ENCODE data around the gene ALK.

ALK gene

GRCh38 chr2:29196792-29197788 is 724.3 kb downstream of the ALK start:
- no peak overlapping the region for H3K4me3 ChIP-seq (ENCODE audit: low read length)
- H3K27me3 ChIP-seq (replicated peaks; ENCODE audit: insufficient read depth, low read length) = no peaks in the 10 kb centered on the region
- H3K27ac ChIP-seq (ENCODE audit: low read length) = no peak overlapping the region
- no peaks in the 10 kb centered on the region for H3K9me3 ChIP-seq (replicated peaks; ENCODE audit: insufficient read depth, low read length)
- no peaks in the 10 kb centered on the region for H3K4me1 ChIP-seq (ENCODE audit: low read length)
- TF ChIP-seq EZH2 (optimal IDR thresholded peaks at IDR 0.05; ENCODE audit: low read depth, low read length) (no peak), CTCF (IDR thresholded peaks at IDR 0.05; ENCODE audit: low read length) (peak; percentile 90), EZH2phosphoT487 (IDR thresholded peaks at IDR 0.05; ENCODE audit: low read length) (no peak)
- H3F3A ChIP-seq (ENCODE audit: insufficient read depth, low read length) = no peaks in the 10 kb centered on the region
- H4K20me1 ChIP-seq (ENCODE audit: insufficient read depth, low read length) = no peaks in the 10 kb centered on the region
- H3K79me2 ChIP-seq (ENCODE audit: low read length) = no peaks in the 10 kb centered on the region
- peak; percentile 77 for DNase-seq
- no peak overlapping the region for H2AFZ ChIP-seq (ENCODE audit: low read length)
- no peak overlapping the region for H3K4me2 ChIP-seq (ENCODE audit: low read depth, low read length)
- H3K36me3 ChIP-seq (replicated peaks; ENCODE audit: insufficient read depth, low read length) = no peaks in the 10 kb centered on the region
- no peaks in the 10 kb centered on the region for H3K9me2 ChIP-seq (replicated peaks; ENCODE audit: insufficient read depth, low read length)
- no peak overlapping the region for H3K9ac ChIP-seq (ENCODE audit: low read length)

- Histone ChIP-seq H3K4me1 (ENCODE audit: low read length) (no peaks in the 10 kb centered on the region), H3K9ac (ENCODE audit: low read length) (no peak overlapping the region)
These were observed 725.6 kb downstream of the ALK start for GRCh38 chr2:29195796-29196195.

GRCh38 chr2:29193681-29194080 is 727.7 kb downstream of the ALK start:
- Histone ChIP-seq H3K4me3 (ENCODE audit: low read length) (no peak overlapping the region), H3K36me3 (replicated peaks; ENCODE audit: insufficient read depth, low read length) (no peaks in the 10 kb centered on the region), H3F3A (ENCODE audit: insufficient read depth, low read length) (peaks cover 11% of the 10 kb centered on the region), H3K79me2 (ENCODE audit: low read length) (no peaks in the 10 kb centered on the region), H3K27me3 (replicated peaks; ENCODE audit: insufficient read depth, low read length) (no peaks in the 10 kb centered on the region), H2AFZ (ENCODE audit: low read length) (no peak overlapping the region), H3K4me2 (ENCODE audit: low read depth, low read length) (no peak overlapping the region), H3K9me3 (replicated peaks; ENCODE audit: insufficient read depth, low read length) (no peaks in the 10 kb centered on the region), H3K27ac (ENCODE audit: low read length) (no peak overlapping the region), H3K4me1 (ENCODE audit: low read length) (no peaks in the 10 kb centered on the region), H3K9me2 (replicated peaks; ENCODE audit: insufficient read depth, low read length) (no peaks in the 10 kb centered on the region), H4K20me1 (ENCODE audit: insufficient read depth, low read length) (no peaks in the 10 kb centered on the region), H3K9ac (ENCODE audit: low read length) (no peak overlapping the region)
- no peak for TF ChIP-seq EZH2phosphoT487 (IDR thresholded peaks at IDR 0.05; ENCODE audit: low read length)
- DNase-seq = no peak

More at GRCh38 chr2:29195796-29196195, 725.6 kb downstream of the ALK start:
- Histone ChIP-seq H3K4me2 (ENCODE audit: low read depth, low read length) (no peak overlapping the region), H3F3A (ENCODE audit: insufficient read depth, low read length) (no peaks in the 10 kb centered on the region), H3K27ac (ENCODE audit: low read length) (no peak overlapping the region), H3K9me2 (replicated peaks; ENCODE audit: insufficient read depth, low read length) (no peaks in the 10 kb centered on the region), H3K9me3 (replicated peaks; ENCODE audit: insufficient read depth, low read length) (no peaks in the 10 kb centered on the region), H3K4me3 (ENCODE audit: low read length) (no peak overlapping the region), H3K27me3 (replicated peaks; ENCODE audit: insufficient read depth, low read length) (no peaks in the 10 kb centered on the region), H2AFZ (ENCODE audit: low read length) (no peak overlapping the region), H3K79me2 (ENCODE audit: low read length) (no peaks in the 10 kb centered on the region), H4K20me1 (ENCODE audit: insufficient read depth, low read length) (no peaks in the 10 kb centered on the region), H3K36me3 (replicated peaks; ENCODE audit: insufficient read depth, low read length) (no peaks in the 10 kb centered on the region)
- TF ChIP-seq EZH2phosphoT487 (IDR thresholded peaks at IDR 0.05; ENCODE audit: low read length) = no peak
- DNase-seq = no peak

GRCh38 chr2:29193111-29193510 is 728.3 kb downstream of the ALK start:
- Histone ChIP-seq H3K9me2 (replicated peaks; ENCODE audit: insufficient read depth, low read length) (no peaks in the 10 kb centered on the region), H3K79me2 (ENCODE audit: low read length) (no peaks in the 10 kb centered on the region), H3F3A (ENCODE audit: insufficient read depth, low read length) (peaks cover 11% of the 10 kb centered on the region), H3K27ac (ENCODE audit: low read length) (no peak overlapping the region), H4K20me1 (ENCODE audit: insufficient read depth, low read length) (no peaks in the 10 kb centered on the region), H3K9me3 (replicated peaks; ENCODE audit: insufficient read depth, low read length) (no peaks in the 10 kb centered on the region), H3K4me1 (ENCODE audit: low read length) (0 out of 2 replicates have a peak, but pooled peaks cover 1% of the 10 kb centered on the region), H3K4me2 (ENCODE audit: low read depth, low read length) (no peak overlapping the region), H2AFZ (ENCODE audit: low read length) (no peak overlapping the region), H3K9ac (ENCODE audit: low read length) (no peak overlapping the region), H3K27me3 (replicated peaks; ENCODE audit: insufficient read depth, low read length) (no peaks in the 10 kb centered on the region), H3K36me3 (replicated peaks; ENCODE audit: insufficient read depth, low read length) (no peaks in the 10 kb centered on the region), H3K4me3 (ENCODE audit: low read length) (no peak overlapping the region)
- no peak for TF ChIP-seq EZH2phosphoT487 (IDR thresholded peaks at IDR 0.05; ENCODE audit: low read length)
- TF ChIP-seq EZH2 (optimal IDR thresholded peaks at IDR 0.05; ENCODE audit: low read depth, low read length) = no peak
- TF ChIP-seq CTCF (IDR thresholded peaks at IDR 0.05; ENCODE audit: low read length) = no peak
- no peak for DNase-seq
